B cell (primary cell): Measurements from ENCODE around the gene RC3H2. TPM values are rescaled to one million over a fixed set of nuclear protein-coding genes. Genes with fewer than 3 reads are reported as not detected.

Experiments
- ATAC-seq: fragments of 200-7000 bp; cut with Tn5 transposase; one replicate; pipeline ENCODE4 v1.10.0; 2021; ENCODE audit warnings: low read depth, mild to moderate bottlenecking, moderate number of reproducible peaks, moderate library complexity
- CTCF ChIA-PET: fragments of 350-600 bp; sonication (Branson Sonifier 250); formaldehyde crosslinking; loops from one replicate; lab custom pipeline; 2021; ENCODE audit warnings: antibody characterized with exemption, inconsistent platforms; lab: Charles Lee
- POLR2A ChIA-PET: fragments of 350-600 bp; sonication (Branson Sonifier 250); formaldehyde crosslinking; loops from one replicate; lab custom pipeline; 2021; ENCODE audit warnings: antibody characterized with exemption; lab: Charles Lee
- DNase-seq: peaks from one replicate; pipeline ENCODE4 v3.0.0; 2013
- H2AFZ ChIP-seq: 2 replicates; pipeline ENCODE4 v1.6.1; 2012; ENCODE audit warnings: mild to moderate bottlenecking, low read depth, low read length; ENCODE audit not compliant: insufficient read depth, poor library complexity, severe bottlenecking
- H3K27ac ChIP-seq, 2 donors: 1 replicate in 1 of 2; 2 replicates in 1 of 2; pipeline ENCODE4 v1.5.1; 2012 to 2013; ENCODE audit warnings: low read length in 2 of 2, mild to moderate bottlenecking in 2 of 2, moderate library complexity in 1 of 2
- H3K27me3 ChIP-seq, 4 experiments: fragments of 200-600 bp in 1 of 4; sonication (generic) in 1 of 4; replicated peaks in 1 of 4; 1 replicate in 2 of 4; 2 replicates in 2 of 4; pipeline versions ENCODE4 v1.6.1 to v1.7.0; 2013 to 2016; ENCODE audit warnings: low read length in 3 of 4, mild to moderate bottlenecking in 2 of 4, mixed read lengths in 1 of 4, moderate library complexity in 1 of 4; ENCODE audit not compliant: insufficient read depth in 4 of 4, control insufficient read depth in 3 of 4; ENCODE audit errors: control extremely low read depth in 1 of 4
- H3K36me3 ChIP-seq, 2 experiments: replicated peaks in 1 of 2; 1 replicate in 1 of 2; 2 replicates in 1 of 2; pipeline versions ENCODE4 v1.6.1 to v1.7.1; 2013; ENCODE audit warnings: low read length in 1 of 2; ENCODE audit not compliant: insufficient read depth in 2 of 2, control insufficient read depth in 1 of 2; ENCODE audit errors: control extremely low read depth in 1 of 2, extremely low read depth in 1 of 2
- H3K4me1 ChIP-seq, 2 donors: fragments of 200-600 bp in 1 of 2; sonication (generic) in 1 of 2; 1 replicate in 1 of 2; 2 replicates in 1 of 2; pipeline versions ENCODE4 v1.5.1 to v1.6.1; 2013 to 2017; ENCODE audit warnings: low read length in 2 of 2; ENCODE audit not compliant: control insufficient read depth in 2 of 2, insufficient read depth in 2 of 2
- H3K4me2 ChIP-seq: replicated peaks from 2 replicates; pipeline ENCODE3; 2012; ENCODE audit warnings: mild to moderate bottlenecking, low read depth, low read length; ENCODE audit not compliant: poor library complexity, severe bottlenecking
- H3K4me3 ChIP-seq, 5 experiments: fragments of 200-600 bp in 1 of 5; sonication (generic) in 1 of 5; 1 replicate in 3 of 5; 2 replicates in 2 of 5; pipeline versions ENCODE4 v1.5.1 to v1.7.0; 2011 to 2016; ENCODE audit warnings: low read length in 4 of 5, mild to moderate bottlenecking in 4 of 5, low read depth in 2 of 5, control low read depth in 1 of 5, moderate library complexity in 1 of 5; ENCODE audit not compliant: insufficient read depth in 1 of 5; ENCODE audit errors: control extremely low read depth in 1 of 5, extremely low read depth in 1 of 5
- H3K79me2 ChIP-seq: fragments of 200-600 bp; sonication (generic); one replicate; pipeline ENCODE4 v1.6.0; 2016; ENCODE audit warnings: low read length; ENCODE audit not compliant: control insufficient read depth, insufficient read depth
- H3K9ac ChIP-seq: fragments of 200-600 bp; sonication (generic); 2 replicates; pipeline ENCODE4 v1.6.1; 2017; ENCODE audit warnings: mild to moderate bottlenecking, low read length, moderate library complexity
- H3K9me3 ChIP-seq, 3 donors: one replicate each; pipeline versions ENCODE4 v1.6.1 to v1.7.1; 2013; ENCODE audit warnings: low read length in 2 of 3; ENCODE audit not compliant: control insufficient read depth in 2 of 3, insufficient read depth in 1 of 3; ENCODE audit errors: control extremely low read depth in 1 of 3
- H4K20me1 ChIP-seq: 2 replicates; pipeline ENCODE4 v1.6.0; 2012; ENCODE audit warnings: mild to moderate bottlenecking, low read length; ENCODE audit not compliant: insufficient read depth, control insufficient read depth, poor library complexity, severe bottlenecking
- H3K27ac Mint-ChIP-seq: one replicate; pipeline ENCODE4 v1.8.0; 2021; ENCODE audit warnings: mixed read lengths
- H3K27me3 Mint-ChIP-seq: one replicate; pipeline ENCODE4 v1.8.0; 2021; ENCODE audit warnings: mixed read lengths
- H3K4me1 Mint-ChIP-seq: one replicate; pipeline ENCODE4 v1.8.0; 2021; ENCODE audit warnings: mixed read lengths
- H3K4me3 Mint-ChIP-seq: one replicate; pipeline ENCODE4 v1.8.0; 2021; ENCODE audit warnings: mixed read lengths
- H3K9me3 Mint-ChIP-seq: one replicate; pipeline ENCODE4 v1.8.0; 2022; ENCODE audit warnings: mixed read lengths; ENCODE audit not compliant: insufficient read depth
- CTCF ChIP-seq: fragments of 200-600 bp; IDR thresholded peaks from one replicate; pipeline ENCODE4 v1.8.0; 2022; ENCODE audit warnings: antibody characterized with exemption, mild to moderate bottlenecking
- EZH2 ChIP-seq: IDR thresholded peaks from 2 replicates; pipeline ENCODE4 v1.6.1; 2012; ENCODE audit warnings: borderline replicate concordance, low read depth, mild to moderate bottlenecking, moderate library complexity, low read length; ENCODE audit not compliant: insufficient read depth, poor library complexity, severe bottlenecking
- WGBS: methylation state at CpG from one replicate; pipeline ENCODE4 v1.1.5; 2013; ENCODE audit warnings: missing lambda C conversion rate; ENCODE audit not compliant: insufficient coverage; 5-methylcytosine and 5-hydroxymethylcytosine counted together
- intact Hi-C: fragments of 100-400 bp; cut with micrococcal nuclease; formaldehyde crosslinking; loops from one replicate; pipeline ENCODE4 v1.10.0; 2022
- polyA plus RNA-seq: library from polyadenylated mRNA; depleted of rRNA; stranded (reverse); fragments of >200 nt; gene quantifications from 2 replicates; pipeline ENCODE4 v1.2.3, GENCODE V29; 2012
- total RNA-seq, 2 donors: library from RNA; stranded (reverse); fragments of 120-200 nt in 1 of 2; gene quantifications; 1 replicate in 1 of 2; 2 replicates in 1 of 2; pipeline versions ENCODE4 v1.2.3 to v1.2.4, GENCODE V29; 2013 to 2022

The RC3H2 gene
- total and polyA plus RNA-seq, 2 donors (not counting 1 experiment from before 2014, with no cell fraction given): 17.2 to 74.4 TPM

GRCh38 chr9:122806661-122807060, 98.5 kb downstream of the RC3H2 start:
- Histone ChIP-seq H4K20me1 (no peaks in the 10 kb centered on the region), H2AFZ (no peak overlapping the region), H3K4me1 (no peaks in the 10 kb centered on the region), H3K27ac (no peak overlapping the region), H3K9me3 (no peaks in the 10 kb centered on the region), H3K9ac (no peak overlapping the region), H3K27me3 (no peaks in the 10 kb centered on the region), H3K4me2 (no peak overlapping the region), H3K36me3 (no peaks in the 10 kb centered on the region), H3K4me3 (no peak overlapping the region), H3K79me2 (no peaks in the 10 kb centered on the region)
- no peaks in the 10 kb centered on the region for H3K4me1 Mint-ChIP-seq
- WGBS: 74% methylated on average over 3 of the region's 4 CpGs
- no peak overlapping the region for H3K4me3 Mint-ChIP-seq
- no peaks in the 10 kb centered on the region for H3K27me3 Mint-ChIP-seq
- ChIA-PET CTCF (interaction anchor here (8.7 kb wide), 1 partner anchor 343 kb away, joined by 58 read pairs; no protein-coding TSS in a partner anchor), POLR2A (no interaction called here)
- H3K27ac Mint-ChIP-seq: no peak overlapping the region
- ATAC-seq: no peak
- no peaks in the 10 kb centered on the region for H3K9me3 Mint-ChIP-seq
- DNase-seq: no peak
- no peak for TF ChIP-seq EZH2
- no peak for TF ChIP-seq CTCF
- intact Hi-C loops: no loop called here

- intact Hi-C loops: no loop called here
- H3K9me3 Mint-ChIP-seq: no peaks in the 10 kb centered on the region
These were observed 104.8 kb downstream of the RC3H2 start, which contains the start of gene OR1K1 for GRCh38 chr9:122800066-122801060. OR1K1 (plus strand) TSS chr9:122800123; CDS start chr9:122800123, 0 bp downstream.

More at GRCh38 chr9:122800066-122801060, 104.8 kb downstream of the RC3H2 start, which contains the start of gene OR1K1:
- Histone ChIP-seq H3K9ac (no peak within 1 kb of the TSS), H3K27me3 (no peaks in the 10 kb centered on the region), H3K79me2 (no peaks in the 10 kb centered on the region), H3K4me3 (no peak within 1 kb of the TSS), H3K4me1 (no peaks in the 10 kb centered on the region), H3K9me3 (no peaks in the 10 kb centered on the region), H3K27ac (no peak within 1 kb of the TSS), H4K20me1 (no peaks in the 10 kb centered on the region), H3K4me2 (no peak within 1 kb of the TSS), H3K36me3 (no peaks in the 10 kb centered on the region), H2AFZ (no peak within 1 kb of the TSS)
- 96% methylated on average over 30 of the region's 30 CpGs for WGBS
- Mint-ChIP-seq H3K4me1 (peaks cover 7% of the 10 kb centered on the region), H3K27me3 (no peaks in the 10 kb centered on the region), H3K27ac (no peak within 1 kb of the TSS), H3K4me3 (no peak within 1 kb of the TSS)
- TF ChIP-seq EZH2 (no peak), CTCF (no peak)
- ATAC-seq (no peak), DNase-seq (no peak)
- ChIA-PET CTCF (interaction anchor here (0.6 kb wide), 1 partner anchor 326 kb away, joined by 3 read pairs; no protein-coding TSS in a partner anchor), POLR2A (no interaction called here)
